WTC11 (cell line): ENCODE results near the gene PRKAG2.

Experiments
- ATF2 ChIP-seq: sonication (generic); formaldehyde crosslinking; IDR thresholded peaks from 2 replicates; pipeline ENCODE4 v1.8.1; 2022; ENCODE audit warnings: low read depth, missing genetic modification reagents, borderline replicate concordance
- ATF6 ChIP-seq: sonication (generic); formaldehyde crosslinking; IDR thresholded peaks from 2 replicates; pipeline ENCODE4 v1.8.1; 2023; ENCODE audit warnings: mild to moderate bottlenecking, missing genetic modification reagents
- CBFB ChIP-seq: sonication (generic); formaldehyde crosslinking; IDR thresholded peaks from 2 replicates; pipeline ENCODE4 v1.8.1; 2022; ENCODE audit warnings: mild to moderate bottlenecking, low read depth, missing genetic modification reagents
- CREB1 ChIP-seq: sonication (generic); formaldehyde crosslinking; IDR thresholded peaks from 2 replicates; pipeline ENCODE4 v1.8.0; 2023; ENCODE audit warnings: mild to moderate bottlenecking, missing genetic modification reagents
- CREM ChIP-seq: sonication (generic); formaldehyde crosslinking; IDR thresholded peaks from 2 replicates; pipeline ENCODE4 v1.8.1; 2022; ENCODE audit warnings: mild to moderate bottlenecking, missing genetic modification reagents, moderate library complexity
- JUN ChIP-seq: sonication (generic); formaldehyde crosslinking; IDR thresholded peaks from 2 replicates; pipeline ENCODE4 v1.8.0; 2023; ENCODE audit warnings: mild to moderate bottlenecking, missing genetic modification reagents
- TEAD4 ChIP-seq: sonication (generic); formaldehyde crosslinking; IDR thresholded peaks from 2 replicates; pipeline ENCODE4 v1.8.0; 2022; ENCODE audit warnings: mild to moderate bottlenecking, missing genetic modification reagents
- USF2 ChIP-seq: sonication (generic); formaldehyde crosslinking; IDR thresholded peaks from 2 replicates; pipeline ENCODE4 v1.8.1; 2023; ENCODE audit warnings: mild to moderate bottlenecking, missing genetic modification reagents, moderate library complexity
- ZNF138 ChIP-seq: sonication (generic); formaldehyde crosslinking; conservative IDR thresholded peaks from 2 replicates; pipeline ENCODE4 v1.8.1; 2022; ENCODE audit warnings: mild to moderate bottlenecking, moderate library complexity, missing genetic modification reagents
- TF ChIP-seq, protein P1 (sequence below): fragments of 200-600 bp; IDR thresholded peaks from 2 replicates; pipeline ENCODE4 v1.8.0; 2022; ENCODE audit warnings: antibody characterized with exemption
- TF ChIP-seq, protein P2 (sequence below): sonication (generic); formaldehyde crosslinking; IDR thresholded peaks from 2 replicates; pipeline ENCODE4 v1.8.1; 2022; ENCODE audit warnings: missing genetic modification reagents, borderline replicate concordance
- TF ChIP-seq, protein P3 (sequence below): sonication (generic); formaldehyde crosslinking; IDR thresholded peaks from 2 replicates; pipeline ENCODE4 v1.8.1; 2022; ENCODE audit warnings: mild to moderate bottlenecking, missing genetic modification reagents, moderate library complexity, borderline replicate concordance
- TF ChIP-seq, protein P4 (sequence below): sonication (generic); formaldehyde crosslinking; IDR thresholded peaks from 2 replicates; pipeline ENCODE4 v1.8.1; 2022; ENCODE audit warnings: low read depth, mild to moderate bottlenecking, moderate library complexity, missing genetic modification reagents, borderline replicate concordance
- TF ChIP-seq, protein P5 (sequence below): sonication (generic); formaldehyde crosslinking; IDR thresholded peaks from 2 replicates; pipeline ENCODE4 v1.8.1; 2023; ENCODE audit warnings: mild to moderate bottlenecking, missing genetic modification reagents, borderline replicate concordance

- TF ChIP-seq, protein P1, sequence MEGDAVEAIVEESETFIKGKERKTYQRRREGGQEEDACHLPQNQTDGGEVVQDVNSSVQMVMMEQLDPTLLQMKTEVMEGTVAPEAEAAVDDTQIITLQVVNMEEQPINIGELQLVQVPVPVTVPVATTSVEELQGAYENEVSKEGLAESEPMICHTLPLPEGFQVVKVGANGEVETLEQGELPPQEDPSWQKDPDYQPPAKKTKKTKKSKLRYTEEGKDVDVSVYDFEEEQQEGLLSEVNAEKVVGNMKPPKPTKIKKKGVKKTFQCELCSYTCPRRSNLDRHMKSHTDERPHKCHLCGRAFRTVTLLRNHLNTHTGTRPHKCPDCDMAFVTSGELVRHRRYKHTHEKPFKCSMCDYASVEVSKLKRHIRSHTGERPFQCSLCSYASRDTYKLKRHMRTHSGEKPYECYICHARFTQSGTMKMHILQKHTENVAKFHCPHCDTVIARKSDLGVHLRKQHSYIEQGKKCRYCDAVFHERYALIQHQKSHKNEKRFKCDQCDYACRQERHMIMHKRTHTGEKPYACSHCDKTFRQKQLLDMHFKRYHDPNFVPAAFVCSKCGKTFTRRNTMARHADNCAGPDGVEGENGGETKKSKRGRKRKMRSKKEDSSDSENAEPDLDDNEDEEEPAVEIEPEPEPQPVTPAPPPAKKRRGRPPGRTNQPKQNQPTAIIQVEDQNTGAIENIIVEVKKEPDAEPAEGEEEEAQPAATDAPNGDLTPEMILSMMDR: no peak
- TF ChIP-seq, protein P2, sequence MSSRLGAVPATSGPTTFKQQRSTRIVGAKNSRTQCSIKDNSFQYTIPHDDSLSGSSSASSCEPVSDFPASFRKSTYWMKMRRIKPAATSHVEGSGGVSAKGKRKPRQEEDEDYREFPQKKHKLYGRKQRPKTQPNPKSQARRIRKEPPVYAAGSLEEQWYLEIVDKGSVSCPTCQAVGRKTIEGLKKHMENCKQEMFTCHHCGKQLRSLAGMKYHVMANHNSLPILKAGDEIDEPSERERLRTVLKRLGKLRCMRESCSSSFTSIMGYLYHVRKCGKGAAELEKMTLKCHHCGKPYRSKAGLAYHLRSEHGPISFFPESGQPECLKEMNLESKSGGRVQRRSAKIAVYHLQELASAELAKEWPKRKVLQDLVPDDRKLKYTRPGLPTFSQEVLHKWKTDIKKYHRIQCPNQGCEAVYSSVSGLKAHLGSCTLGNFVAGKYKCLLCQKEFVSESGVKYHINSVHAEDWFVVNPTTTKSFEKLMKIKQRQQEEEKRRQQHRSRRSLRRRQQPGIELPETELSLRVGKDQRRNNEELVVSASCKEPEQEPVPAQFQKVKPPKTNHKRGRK (CRISPR knock-in tag): no peak
- TF ChIP-seq ATF6 (CRISPR knock-in tag) (no peak), CBFB (CRISPR knock-in tag) (no peak), ZNF138 (CRISPR knock-in tag) (no peak), USF2 (CRISPR knock-in tag) (no peak), TEAD4 (no peak), ATF2 (CRISPR knock-in tag) (no peak), CREM (CRISPR knock-in tag) (no peak), JUN (no peak), CREB1 (CRISPR knock-in tag) (no peak)
- TF ChIP-seq, protein P3, sequence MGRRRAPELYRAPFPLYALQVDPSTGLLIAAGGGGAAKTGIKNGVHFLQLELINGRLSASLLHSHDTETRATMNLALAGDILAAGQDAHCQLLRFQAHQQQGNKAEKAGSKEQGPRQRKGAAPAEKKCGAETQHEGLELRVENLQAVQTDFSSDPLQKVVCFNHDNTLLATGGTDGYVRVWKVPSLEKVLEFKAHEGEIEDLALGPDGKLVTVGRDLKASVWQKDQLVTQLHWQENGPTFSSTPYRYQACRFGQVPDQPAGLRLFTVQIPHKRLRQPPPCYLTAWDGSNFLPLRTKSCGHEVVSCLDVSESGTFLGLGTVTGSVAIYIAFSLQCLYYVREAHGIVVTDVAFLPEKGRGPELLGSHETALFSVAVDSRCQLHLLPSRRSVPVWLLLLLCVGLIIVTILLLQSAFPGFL: no peak
- TF ChIP-seq, protein P4, sequence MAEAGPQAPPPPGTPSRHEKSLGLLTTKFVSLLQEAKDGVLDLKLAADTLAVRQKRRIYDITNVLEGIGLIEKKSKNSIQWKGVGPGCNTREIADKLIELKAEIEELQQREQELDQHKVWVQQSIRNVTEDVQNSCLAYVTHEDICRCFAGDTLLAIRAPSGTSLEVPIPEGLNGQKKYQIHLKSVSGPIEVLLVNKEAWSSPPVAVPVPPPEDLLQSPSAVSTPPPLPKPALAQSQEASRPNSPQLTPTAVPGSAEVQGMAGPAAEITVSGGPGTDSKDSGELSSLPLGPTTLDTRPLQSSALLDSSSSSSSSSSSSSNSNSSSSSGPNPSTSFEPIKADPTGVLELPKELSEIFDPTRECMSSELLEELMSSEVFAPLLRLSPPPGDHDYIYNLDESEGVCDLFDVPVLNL: no peak
- TF ChIP-seq, protein P5, sequence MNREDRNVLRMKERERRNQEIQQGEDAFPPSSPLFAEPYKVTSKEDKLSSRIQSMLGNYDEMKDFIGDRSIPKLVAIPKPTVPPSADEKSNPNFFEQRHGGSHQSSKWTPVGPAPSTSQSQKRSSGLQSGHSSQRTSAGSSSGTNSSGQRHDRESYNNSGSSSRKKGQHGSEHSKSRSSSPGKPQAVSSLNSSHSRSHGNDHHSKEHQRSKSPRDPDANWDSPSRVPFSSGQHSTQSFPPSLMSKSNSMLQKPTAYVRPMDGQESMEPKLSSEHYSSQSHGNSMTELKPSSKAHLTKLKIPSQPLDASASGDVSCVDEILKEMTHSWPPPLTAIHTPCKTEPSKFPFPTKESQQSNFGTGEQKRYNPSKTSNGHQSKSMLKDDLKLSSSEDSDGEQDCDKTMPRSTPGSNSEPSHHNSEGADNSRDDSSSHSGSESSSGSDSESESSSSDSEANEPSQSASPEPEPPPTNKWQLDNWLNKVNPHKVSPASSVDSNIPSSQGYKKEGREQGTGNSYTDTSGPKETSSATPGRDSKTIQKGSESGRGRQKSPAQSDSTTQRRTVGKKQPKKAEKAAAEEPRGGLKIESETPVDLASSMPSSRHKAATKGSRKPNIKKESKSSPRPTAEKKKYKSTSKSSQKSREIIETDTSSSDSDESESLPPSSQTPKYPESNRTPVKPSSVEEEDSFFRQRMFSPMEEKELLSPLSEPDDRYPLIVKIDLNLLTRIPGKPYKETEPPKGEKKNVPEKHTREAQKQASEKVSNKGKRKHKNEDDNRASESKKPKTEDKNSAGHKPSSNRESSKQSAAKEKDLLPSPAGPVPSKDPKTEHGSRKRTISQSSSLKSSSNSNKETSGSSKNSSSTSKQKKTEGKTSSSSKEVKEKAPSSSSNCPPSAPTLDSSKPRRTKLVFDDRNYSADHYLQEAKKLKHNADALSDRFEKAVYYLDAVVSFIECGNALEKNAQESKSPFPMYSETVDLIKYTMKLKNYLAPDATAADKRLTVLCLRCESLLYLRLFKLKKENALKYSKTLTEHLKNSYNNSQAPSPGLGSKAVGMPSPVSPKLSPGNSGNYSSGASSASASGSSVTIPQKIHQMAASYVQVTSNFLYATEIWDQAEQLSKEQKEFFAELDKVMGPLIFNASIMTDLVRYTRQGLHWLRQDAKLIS: no peak
Observed at GRCh38 chr7:151684408-151685175, 192.3 kb downstream of the PRKAG2 start.
